GM12878 (cell line): ENCODE measurements around the gene DRICH1.

ENCODE experiments used
- HDAC6 ChIP-seq: fragments of 200-600 bp; sonication (generic); IDR thresholded peaks from one replicate; pipeline ENCODE4 v1.8.0; 2017; ENCODE audit warnings: antibody characterized with exemption; ENCODE audit not compliant: unreplicated experiment
- NFIC ChIP-seq: IDR thresholded peaks from 2 replicates; pipeline ENCODE4 v1.6.1; 2012; ENCODE audit warnings: low read depth, mild to moderate bottlenecking, inconsistent platforms, low read length, moderate library complexity
- NR2F1 ChIP-seq: fragments of 450-650 bp; conservative IDR thresholded peaks from 2 replicates; pipeline ENCODE4 v1.6.1; 2017; ENCODE audit warnings: mild to moderate bottlenecking
- POLR2A ChIP-seq: IDR thresholded peaks from 2 replicates; pipeline ENCODE4 v1.6.1; 2011; ENCODE audit warnings: low read depth, mild to moderate bottlenecking, low read length
- POLR2AphosphoS2 ChIP-seq: IDR thresholded peaks from 2 replicates; pipeline ENCODE4 v1.6.1; 2011; ENCODE audit warnings: low read depth, mild to moderate bottlenecking, low read length, improper control_type of control experiment, moderate library complexity
- POLR2AphosphoS5 ChIP-seq: IDR thresholded peaks from 2 replicates; pipeline ENCODE4 v1.6.1; 2011; ENCODE audit warnings: mild to moderate bottlenecking, low read length, inconsistent platforms
- RBBP5 ChIP-seq: fragments of 200-600 bp; sonication (generic); conservative IDR thresholded peaks from 2 replicates; pipeline ENCODE4 v1.6.1; 2016
- ZNF274 ChIP-seq: IDR thresholded peaks from one replicate; pipeline ENCODE4 v1.8.0; 2011; ENCODE audit not compliant: insufficient read length, insufficient read depth
- TF ChIP-seq, protein P1 (sequence below), 3 experiments: IDR thresholded peaks in 2 of 3; conservative IDR thresholded peaks in 1 of 3; 2 replicates each; pipeline ENCODE4 v1.5.1; 2011; ENCODE audit warnings: low read depth in 3 of 3, low read length in 3 of 3, mild to moderate bottlenecking in 3 of 3, control low read depth in 2 of 3, moderate library complexity in 2 of 3, inconsistent platforms in 1 of 3, mixed read lengths in 1 of 3; ENCODE audit not compliant: control insufficient read depth in 2 of 3, insufficient read depth in 1 of 3; ENCODE audit errors: extremely low read depth in 1 of 3
- TF ChIP-seq, protein P2 (sequence below): IDR thresholded peaks from 2 replicates; pipeline ENCODE4 v1.6.1; 2012; ENCODE audit warnings: mild to moderate bottlenecking, low read depth, low read length
- TF ChIP-seq, protein P3 (sequence below): IDR thresholded peaks from 2 replicates; pipeline ENCODE4 v1.6.1; 2012; ENCODE audit warnings: improper control_type of control experiment, low read depth, low read length; ENCODE audit not compliant: insufficient replicate concordance

DNA sequence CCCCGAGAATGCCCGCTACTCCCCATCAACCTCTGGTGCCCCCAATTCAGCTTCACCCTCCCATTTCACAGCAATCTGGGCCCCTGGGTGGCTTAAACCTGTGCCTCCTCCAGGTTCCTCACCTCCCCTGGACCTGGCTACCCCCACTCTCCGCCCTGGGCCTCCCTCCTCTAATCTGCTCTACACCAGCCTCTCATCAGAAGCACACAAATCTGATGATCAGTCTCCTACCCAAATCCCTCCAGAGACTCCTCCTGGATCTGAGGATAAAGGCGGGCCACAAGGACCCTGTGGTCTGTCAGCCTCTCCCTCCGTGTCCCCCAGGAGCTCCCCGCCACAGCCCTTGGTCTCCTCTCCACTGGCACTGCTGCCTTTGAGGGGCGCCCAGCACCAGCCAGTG, 28.9 kb downstream of the DRICH1 start:
- TF ChIP-seq POLR2AphosphoS2 (no peak), RBBP5 (no peak), POLR2A (no peak), POLR2AphosphoS5 (no peak), ZNF274 (no peak), HDAC6 (no peak), NR2F1 (no peak), NFIC (no peak)
- TF ChIP-seq, protein P1, sequence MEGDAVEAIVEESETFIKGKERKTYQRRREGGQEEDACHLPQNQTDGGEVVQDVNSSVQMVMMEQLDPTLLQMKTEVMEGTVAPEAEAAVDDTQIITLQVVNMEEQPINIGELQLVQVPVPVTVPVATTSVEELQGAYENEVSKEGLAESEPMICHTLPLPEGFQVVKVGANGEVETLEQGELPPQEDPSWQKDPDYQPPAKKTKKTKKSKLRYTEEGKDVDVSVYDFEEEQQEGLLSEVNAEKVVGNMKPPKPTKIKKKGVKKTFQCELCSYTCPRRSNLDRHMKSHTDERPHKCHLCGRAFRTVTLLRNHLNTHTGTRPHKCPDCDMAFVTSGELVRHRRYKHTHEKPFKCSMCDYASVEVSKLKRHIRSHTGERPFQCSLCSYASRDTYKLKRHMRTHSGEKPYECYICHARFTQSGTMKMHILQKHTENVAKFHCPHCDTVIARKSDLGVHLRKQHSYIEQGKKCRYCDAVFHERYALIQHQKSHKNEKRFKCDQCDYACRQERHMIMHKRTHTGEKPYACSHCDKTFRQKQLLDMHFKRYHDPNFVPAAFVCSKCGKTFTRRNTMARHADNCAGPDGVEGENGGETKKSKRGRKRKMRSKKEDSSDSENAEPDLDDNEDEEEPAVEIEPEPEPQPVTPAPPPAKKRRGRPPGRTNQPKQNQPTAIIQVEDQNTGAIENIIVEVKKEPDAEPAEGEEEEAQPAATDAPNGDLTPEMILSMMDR (IDR thresholded peaks at IDR 0.05 in 2 of 3, conservative IDR thresholded peaks at IDR 0.05 in 1 of 3; ENCODE audit: control insufficient read depth in 2 of 3, extremely low read depth in 1 of 3, insufficient read depth in 1 of 3, low read depth in 3 of 3, low read length in 3 of 3): no peak
- TF ChIP-seq, protein P2, sequence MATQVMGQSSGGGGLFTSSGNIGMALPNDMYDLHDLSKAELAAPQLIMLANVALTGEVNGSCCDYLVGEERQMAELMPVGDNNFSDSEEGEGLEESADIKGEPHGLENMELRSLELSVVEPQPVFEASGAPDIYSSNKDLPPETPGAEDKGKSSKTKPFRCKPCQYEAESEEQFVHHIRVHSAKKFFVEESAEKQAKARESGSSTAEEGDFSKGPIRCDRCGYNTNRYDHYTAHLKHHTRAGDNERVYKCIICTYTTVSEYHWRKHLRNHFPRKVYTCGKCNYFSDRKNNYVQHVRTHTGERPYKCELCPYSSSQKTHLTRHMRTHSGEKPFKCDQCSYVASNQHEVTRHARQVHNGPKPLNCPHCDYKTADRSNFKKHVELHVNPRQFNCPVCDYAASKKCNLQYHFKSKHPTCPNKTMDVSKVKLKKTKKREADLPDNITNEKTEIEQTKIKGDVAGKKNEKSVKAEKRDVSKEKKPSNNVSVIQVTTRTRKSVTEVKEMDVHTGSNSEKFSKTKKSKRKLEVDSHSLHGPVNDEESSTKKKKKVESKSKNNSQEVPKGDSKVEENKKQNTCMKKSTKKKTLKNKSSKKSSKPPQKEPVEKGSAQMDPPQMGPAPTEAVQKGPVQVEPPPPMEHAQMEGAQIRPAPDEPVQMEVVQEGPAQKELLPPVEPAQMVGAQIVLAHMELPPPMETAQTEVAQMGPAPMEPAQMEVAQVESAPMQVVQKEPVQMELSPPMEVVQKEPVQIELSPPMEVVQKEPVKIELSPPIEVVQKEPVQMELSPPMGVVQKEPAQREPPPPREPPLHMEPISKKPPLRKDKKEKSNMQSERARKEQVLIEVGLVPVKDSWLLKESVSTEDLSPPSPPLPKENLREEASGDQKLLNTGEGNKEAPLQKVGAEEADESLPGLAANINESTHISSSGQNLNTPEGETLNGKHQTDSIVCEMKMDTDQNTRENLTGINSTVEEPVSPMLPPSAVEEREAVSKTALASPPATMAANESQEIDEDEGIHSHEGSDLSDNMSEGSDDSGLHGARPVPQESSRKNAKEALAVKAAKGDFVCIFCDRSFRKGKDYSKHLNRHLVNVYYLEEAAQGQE: no peak
- TF ChIP-seq, protein P3, sequence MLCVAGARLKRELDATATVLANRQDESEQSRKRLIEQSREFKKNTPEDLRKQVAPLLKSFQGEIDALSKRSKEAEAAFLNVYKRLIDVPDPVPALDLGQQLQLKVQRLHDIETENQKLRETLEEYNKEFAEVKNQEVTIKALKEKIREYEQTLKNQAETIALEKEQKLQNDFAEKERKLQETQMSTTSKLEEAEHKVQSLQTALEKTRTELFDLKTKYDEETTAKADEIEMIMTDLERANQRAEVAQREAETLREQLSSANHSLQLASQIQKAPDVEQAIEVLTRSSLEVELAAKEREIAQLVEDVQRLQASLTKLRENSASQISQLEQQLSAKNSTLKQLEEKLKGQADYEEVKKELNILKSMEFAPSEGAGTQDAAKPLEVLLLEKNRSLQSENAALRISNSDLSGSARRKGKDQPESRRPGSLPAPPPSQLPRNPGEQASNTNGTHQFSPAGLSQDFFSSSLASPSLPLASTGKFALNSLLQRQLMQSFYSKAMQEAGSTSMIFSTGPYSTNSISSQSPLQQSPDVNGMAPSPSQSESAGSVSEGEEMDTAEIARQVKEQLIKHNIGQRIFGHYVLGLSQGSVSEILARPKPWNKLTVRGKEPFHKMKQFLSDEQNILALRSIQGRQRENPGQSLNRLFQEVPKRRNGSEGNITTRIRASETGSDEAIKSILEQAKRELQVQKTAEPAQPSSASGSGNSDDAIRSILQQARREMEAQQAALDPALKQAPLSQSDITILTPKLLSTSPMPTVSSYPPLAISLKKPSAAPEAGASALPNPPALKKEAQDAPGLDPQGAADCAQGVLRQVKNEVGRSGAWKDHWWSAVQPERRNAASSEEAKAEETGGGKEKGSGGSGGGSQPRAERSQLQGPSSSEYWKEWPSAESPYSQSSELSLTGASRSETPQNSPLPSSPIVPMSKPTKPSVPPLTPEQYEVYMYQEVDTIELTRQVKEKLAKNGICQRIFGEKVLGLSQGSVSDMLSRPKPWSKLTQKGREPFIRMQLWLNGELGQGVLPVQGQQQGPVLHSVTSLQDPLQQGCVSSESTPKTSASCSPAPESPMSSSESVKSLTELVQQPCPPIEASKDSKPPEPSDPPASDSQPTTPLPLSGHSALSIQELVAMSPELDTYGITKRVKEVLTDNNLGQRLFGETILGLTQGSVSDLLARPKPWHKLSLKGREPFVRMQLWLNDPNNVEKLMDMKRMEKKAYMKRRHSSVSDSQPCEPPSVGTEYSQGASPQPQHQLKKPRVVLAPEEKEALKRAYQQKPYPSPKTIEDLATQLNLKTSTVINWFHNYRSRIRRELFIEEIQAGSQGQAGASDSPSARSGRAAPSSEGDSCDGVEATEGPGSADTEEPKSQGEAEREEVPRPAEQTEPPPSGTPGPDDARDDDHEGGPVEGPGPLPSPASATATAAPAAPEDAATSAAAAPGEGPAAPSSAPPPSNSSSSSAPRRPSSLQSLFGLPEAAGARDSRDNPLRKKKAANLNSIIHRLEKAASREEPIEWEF: no peak
